GM10266 (cell line): Measurements from ENCODE around the gene MAK.
"Not testable (repeated sequence)": the region's sequence is repeated elsewhere in the genome, so short reads cannot be mapped to it uniquely, and the experiment has no call there.

Experiments
- DNase-seq: peaks from one replicate; pipeline ENCODE4 v3.0.0; 2012; ENCODE audit errors: extremely low spot score
- TF ChIP-seq, protein P1 (sequence below): IDR thresholded peaks from 2 replicates; pipeline ENCODE4 v1.5.1; 2012; ENCODE audit warnings: mild to moderate bottlenecking, low read depth; ENCODE audit not compliant: control insufficient read depth, insufficient read depth; ENCODE audit errors: missing control alignments

MAK gene

DNA sequence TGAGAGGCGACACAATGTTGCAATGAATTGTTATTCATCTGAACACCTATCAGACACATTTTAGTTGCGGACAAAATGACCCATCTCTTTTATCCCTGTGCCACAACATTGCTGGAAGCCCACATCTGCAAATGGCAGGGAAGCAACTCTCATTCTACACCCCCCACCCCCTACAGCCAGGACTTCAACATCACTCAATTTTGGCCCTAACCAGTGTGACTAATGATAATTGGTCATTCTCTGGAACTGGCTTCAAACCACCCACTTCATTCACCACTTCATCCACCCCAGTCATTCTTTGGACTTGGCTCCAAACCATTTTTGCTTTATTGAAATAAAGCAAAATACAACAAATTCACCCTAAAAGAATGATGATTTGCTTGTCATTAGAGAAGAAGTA is 42.0 kb upstream of the MAK start:
- TF ChIP-seq, protein P1, sequence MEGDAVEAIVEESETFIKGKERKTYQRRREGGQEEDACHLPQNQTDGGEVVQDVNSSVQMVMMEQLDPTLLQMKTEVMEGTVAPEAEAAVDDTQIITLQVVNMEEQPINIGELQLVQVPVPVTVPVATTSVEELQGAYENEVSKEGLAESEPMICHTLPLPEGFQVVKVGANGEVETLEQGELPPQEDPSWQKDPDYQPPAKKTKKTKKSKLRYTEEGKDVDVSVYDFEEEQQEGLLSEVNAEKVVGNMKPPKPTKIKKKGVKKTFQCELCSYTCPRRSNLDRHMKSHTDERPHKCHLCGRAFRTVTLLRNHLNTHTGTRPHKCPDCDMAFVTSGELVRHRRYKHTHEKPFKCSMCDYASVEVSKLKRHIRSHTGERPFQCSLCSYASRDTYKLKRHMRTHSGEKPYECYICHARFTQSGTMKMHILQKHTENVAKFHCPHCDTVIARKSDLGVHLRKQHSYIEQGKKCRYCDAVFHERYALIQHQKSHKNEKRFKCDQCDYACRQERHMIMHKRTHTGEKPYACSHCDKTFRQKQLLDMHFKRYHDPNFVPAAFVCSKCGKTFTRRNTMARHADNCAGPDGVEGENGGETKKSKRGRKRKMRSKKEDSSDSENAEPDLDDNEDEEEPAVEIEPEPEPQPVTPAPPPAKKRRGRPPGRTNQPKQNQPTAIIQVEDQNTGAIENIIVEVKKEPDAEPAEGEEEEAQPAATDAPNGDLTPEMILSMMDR = no peak
- DNase-seq = no peak

DNA sequence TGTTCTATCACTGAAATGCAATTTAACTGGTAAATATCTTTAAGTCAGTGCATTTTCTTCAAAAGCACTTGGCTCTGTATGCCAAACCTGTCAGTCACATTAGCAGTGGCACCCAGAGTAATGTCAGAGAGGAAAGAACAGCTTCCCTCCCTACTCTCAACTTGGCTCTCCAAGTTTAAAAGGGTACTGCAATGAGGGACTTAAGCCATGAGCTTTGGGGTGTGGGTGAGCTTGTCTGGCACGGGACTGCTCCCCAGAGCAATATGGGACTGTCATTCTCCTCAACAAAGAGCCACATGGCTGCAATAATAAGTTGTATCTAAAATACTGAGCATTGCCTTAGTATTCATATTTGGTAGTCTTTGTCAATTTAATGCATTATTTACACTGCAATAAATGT is 39.5 kb upstream of the MAK start:
- TF ChIP-seq, protein P1 = no peak
- no peak for DNase-seq

DNA sequence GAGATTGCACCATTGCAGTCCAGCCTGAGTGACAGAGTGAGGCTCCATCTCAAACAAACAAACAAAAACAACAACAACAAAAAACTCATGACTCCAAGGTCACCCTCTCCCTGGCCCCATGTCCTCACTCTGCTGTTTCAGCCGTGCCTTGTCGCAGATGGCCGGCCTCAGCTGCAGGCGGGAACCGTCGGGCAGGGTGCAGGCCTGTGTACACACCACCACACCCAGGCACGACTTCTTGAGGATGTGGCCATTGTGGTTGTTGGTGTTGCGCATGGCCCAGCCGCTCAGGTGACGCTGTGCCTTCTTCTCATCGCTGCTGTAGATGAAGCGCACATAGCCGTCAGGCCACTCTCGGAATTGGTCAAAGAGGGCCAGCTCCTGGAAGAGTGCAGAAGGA is 38.7 kb upstream of the MAK start:
- TF ChIP-seq, protein P1 = no peak

DNA sequence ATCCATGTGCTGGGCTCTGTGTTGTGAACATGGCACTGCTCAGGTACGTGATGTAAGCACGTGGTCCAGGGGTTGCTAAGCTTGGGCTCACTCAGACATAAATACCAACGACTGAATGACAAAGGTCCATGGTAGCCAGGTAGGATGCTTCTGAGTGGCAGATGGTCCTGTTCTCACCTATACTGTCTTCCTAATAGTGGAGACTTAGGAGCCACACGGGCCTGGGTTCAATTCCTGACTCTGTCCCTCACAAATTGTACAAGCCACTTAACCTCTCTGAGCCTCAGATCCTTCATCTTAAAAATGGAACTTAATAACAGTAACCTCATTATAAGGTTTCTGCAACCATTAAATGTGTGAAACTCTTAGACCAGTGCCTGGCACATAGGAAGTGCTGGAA is 36.7 kb upstream of the MAK start:
- TF ChIP-seq, protein P1 = no peak
- DNase-seq = no peak

More for the DNA sequence above, 38.7 kb upstream of the MAK start:
- DNase-seq = no peak

DNA sequence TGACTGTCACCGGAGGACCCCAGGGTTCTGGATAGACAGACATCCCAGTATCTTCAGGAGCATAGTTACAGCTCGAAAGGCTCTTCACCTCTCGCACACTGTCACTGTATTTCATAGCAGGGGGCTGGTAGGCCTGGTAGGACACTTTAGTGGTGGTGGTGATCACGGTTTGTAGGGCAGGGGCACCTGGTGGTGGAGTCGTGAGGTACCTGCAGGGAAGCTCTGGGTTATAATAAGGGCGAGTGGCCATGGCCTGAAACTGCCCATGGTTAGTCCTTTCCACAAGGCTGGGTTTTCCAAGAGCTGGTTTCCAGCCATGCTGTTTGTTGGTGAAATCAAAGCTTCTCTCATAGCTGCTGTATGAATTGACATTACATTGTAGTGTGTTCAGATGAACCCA is 35.9 kb upstream of the MAK start:
- DNase-seq = no peak
- TF ChIP-seq, protein P1 = no peak

DNA sequence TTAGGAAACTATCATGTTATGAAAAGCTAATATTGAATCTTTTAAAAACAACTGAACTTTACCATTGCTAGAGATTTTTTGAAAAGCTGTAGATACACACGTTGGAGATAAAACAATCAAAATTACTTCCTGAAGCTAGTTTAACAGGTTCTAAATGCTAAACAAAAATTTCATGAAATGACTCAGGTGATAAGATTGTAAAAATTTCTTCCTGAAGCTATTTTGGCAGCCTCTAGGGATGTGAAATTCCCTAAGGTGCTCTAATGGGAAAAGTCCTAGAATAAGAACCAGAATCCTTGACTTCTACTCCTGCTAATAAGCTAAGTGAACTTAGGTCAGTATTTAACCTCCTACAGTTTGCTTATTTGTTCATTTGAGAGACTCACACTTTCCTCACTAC is 35.0 kb upstream of the MAK start:
- DNase-seq = no peak
- TF ChIP-seq, protein P1 = no peak

DNA sequence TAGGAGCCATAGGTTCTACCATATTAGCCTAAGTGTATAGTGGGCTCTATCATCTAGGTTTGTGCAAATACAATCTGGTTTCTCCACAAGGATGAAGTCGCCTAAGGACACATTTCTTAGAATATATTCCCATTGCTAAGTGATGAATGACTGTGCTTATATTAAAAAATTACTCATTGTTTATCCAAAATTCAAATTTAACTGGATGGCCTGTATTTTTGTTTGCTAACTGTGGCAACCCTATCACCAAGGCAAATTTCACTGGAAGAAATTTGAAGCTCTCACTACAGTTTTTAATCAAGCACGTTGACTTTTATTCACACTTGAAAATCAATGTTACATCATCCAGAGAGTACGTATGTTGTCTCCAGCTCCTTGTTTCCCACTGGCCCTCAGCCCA is 29.6 kb upstream of the MAK start:
- TF ChIP-seq, protein P1 = no peak
- no peak for DNase-seq

DNA sequence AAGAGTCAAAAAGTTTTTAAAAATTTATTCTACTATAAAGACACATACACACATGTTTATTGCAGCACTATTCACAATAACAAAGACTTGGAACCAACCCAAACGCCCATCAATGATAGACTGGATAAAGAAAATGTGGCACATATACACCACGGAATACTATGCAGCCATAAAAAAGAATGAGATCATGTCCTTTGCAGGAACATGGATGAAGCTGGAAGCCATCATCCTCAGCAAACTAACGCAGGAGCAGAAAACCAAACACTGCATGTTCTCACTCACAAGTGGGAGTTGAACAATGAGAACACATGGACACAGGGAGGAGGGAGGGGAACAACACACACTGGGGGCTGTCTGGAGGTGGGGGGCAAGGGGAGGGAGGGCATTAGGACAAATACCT is 28.4 kb upstream of the MAK start:
- not testable (repeated sequence) for DNase-seq

DNA sequence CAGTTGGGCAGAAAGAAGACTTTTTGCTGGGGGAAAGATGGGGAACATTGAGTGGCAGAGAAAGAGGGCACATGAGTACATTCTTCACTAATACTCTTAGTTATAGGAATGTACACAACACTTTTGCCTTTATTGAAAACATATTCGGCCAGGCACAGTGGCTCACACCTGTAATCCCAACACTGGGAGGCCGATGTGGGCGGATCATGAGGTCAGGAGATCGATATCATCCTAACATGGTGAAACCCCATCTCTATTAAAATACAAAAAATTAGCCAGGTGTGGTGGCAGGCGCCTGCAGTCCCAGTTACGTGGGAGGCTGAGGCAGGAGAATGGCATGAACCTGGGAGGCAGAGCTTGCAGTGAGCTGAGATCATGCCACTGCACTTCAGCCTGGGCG is 24.7 kb upstream of the MAK start:
- not testable (repeated sequence) for DNase-seq
